Measurements from ENCODE around the gene MRGPRX4.
"Not testable (repeated sequence)": the region's sequence is repeated elsewhere in the genome, so short reads cannot be mapped to it uniquely, and the experiment has no call there.

MRGPRX4 gene

DNA sequence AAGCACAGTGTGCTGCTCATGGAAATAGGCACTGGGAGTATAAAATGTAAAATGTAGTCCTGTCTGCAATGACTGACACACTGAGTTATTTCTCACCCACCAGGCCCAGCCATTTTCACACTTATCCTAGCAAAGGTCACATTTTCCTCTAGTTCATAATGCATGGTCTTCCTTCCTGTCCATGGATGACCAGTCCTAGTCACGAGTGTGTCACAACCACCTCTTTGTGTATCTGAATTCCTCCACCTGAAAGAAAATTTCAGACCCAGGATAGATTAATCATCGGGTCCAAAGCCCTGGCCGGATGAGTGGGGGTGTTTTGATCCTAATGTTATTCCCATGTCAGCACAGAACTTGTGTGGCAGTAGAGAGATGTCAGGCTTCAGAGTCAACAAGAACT is at the start of gene MRGPRX4:
Gene MRGPRX4, plus strand, starts transcription at position 172 of the 400 bp plus-strand sequence. CDS start 420 bp downstream, outside the sequence.
- H3K27me3 ChIP-seq (ENCODE audit: insufficient read depth, low read length) = no peaks in the 10 kb centered on the region
- peaks cover 6% of the 10 kb centered on the region for H3K4me1 ChIP-seq (ENCODE audit: insufficient read depth, low read length, severe bottlenecking)
- no peak within 1 kb of the TSS; the same call in 1 of the 2 replicates for H3K9ac ChIP-seq (ENCODE audit: low read length)
- H3F3A ChIP-seq (ENCODE audit: insufficient read depth, low read length) = no peaks in the 10 kb centered on the region
- H3K4me3 ChIP-seq (ENCODE audit: low read depth, low read length, poor library complexity, severe bottlenecking) = peak within 1 kb of the TSS; percentile 45
- TF ChIP-seq, protein P1, sequence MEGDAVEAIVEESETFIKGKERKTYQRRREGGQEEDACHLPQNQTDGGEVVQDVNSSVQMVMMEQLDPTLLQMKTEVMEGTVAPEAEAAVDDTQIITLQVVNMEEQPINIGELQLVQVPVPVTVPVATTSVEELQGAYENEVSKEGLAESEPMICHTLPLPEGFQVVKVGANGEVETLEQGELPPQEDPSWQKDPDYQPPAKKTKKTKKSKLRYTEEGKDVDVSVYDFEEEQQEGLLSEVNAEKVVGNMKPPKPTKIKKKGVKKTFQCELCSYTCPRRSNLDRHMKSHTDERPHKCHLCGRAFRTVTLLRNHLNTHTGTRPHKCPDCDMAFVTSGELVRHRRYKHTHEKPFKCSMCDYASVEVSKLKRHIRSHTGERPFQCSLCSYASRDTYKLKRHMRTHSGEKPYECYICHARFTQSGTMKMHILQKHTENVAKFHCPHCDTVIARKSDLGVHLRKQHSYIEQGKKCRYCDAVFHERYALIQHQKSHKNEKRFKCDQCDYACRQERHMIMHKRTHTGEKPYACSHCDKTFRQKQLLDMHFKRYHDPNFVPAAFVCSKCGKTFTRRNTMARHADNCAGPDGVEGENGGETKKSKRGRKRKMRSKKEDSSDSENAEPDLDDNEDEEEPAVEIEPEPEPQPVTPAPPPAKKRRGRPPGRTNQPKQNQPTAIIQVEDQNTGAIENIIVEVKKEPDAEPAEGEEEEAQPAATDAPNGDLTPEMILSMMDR (IDR thresholded peaks at IDR 0.05; ENCODE audit: low read length) = no peak
- TF ChIP-seq EZH2 (IDR thresholded peaks at IDR 0.05; ENCODE audit: borderline replicate concordance, low read length) = no peak
- H4K20me1 ChIP-seq (ENCODE audit: insufficient read depth, low read length) = no peaks in the 10 kb centered on the region
- no peaks in the 10 kb centered on the region for H3K79me2 ChIP-seq (ENCODE audit: insufficient read depth, low read length)
- H2AFZ ChIP-seq (ENCODE audit: low read length) = no peak within 1 kb of the TSS
- H3K9me3 ChIP-seq (ENCODE audit: low read length) = no peaks in the 10 kb centered on the region
- H3K27ac ChIP-seq (ENCODE audit: low read depth, low read length, poor library complexity, severe bottlenecking) = no peak within 1 kb of the TSS
- H3K36me3 ChIP-seq (ENCODE audit: insufficient read depth, low read length) = no peaks in the 10 kb centered on the region
- no peaks in the 10 kb centered on the region for H3K9me2 ChIP-seq (ENCODE audit: low read depth, low read length)
- H3K4me2 ChIP-seq (ENCODE audit: low read length) = peak within 1 kb of the TSS; percentile 56

DNA sequence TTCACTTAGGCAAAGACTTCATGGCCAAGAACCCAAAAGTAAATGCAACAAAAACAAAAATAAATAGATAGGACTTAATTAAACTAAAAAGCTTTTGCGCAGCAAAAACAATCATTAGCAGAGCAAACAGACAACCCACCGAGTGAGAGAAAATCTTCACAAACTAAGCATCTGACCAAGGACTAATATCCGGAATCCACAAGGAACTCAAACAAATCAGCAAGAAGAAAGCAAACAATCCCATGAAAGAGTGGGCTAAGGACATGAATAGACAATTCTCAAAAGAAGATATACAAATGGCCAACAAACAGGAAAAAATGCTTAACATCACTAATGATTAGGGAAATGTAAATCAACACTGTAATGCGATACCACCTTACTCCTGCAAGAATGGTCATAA is 41.5 kb upstream of the MRGPRX4 start:
- H2AFZ ChIP-seq (ENCODE audit: low read length); H3F3A ChIP-seq (ENCODE audit: insufficient read depth, low read length); H3K4me2 ChIP-seq (ENCODE audit: low read length); H3K4me1 ChIP-seq (ENCODE audit: insufficient read depth, low read length, severe bottlenecking); H3K27me3 ChIP-seq (ENCODE audit: insufficient read depth, low read length); H3K9ac ChIP-seq (ENCODE audit: low read length); H3K9me2 ChIP-seq (ENCODE audit: low read depth, low read length); H3K36me3 ChIP-seq (ENCODE audit: insufficient read depth, low read length); H3K9me3 ChIP-seq (ENCODE audit: low read length); H3K27ac ChIP-seq (ENCODE audit: low read depth, low read length, poor library complexity, severe bottlenecking); H3K4me3 ChIP-seq (ENCODE audit: low read depth, low read length, poor library complexity, severe bottlenecking); H3K79me2 ChIP-seq (ENCODE audit: insufficient read depth, low read length); H4K20me1 ChIP-seq (ENCODE audit: insufficient read depth, low read length): not testable (repeated sequence)

DNA sequence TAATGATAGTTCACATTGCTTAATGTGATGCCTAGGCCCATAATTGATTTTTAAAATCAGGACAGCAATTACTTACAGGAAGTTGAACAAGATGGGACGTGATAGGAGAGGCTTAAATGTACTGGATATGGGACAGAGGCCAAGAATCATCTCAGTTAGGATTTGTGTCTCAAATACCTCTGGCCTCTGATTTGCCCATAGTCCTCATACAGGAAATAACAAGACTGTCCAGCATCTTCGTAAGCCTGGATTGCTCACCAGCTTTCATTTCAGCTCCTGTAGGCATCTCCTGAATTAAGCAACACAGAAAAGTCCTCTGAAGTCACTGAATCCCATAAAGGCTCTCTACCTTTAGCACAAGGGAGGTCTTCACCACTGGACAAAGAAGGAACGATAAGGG is 40.3 kb upstream of the MRGPRX4 start, which contains the start of gene MRGPRX3:
Gene MRGPRX3, plus strand, starts transcription at position 231 of the 400 bp plus-strand sequence. CDS start 4,632 bp downstream, outside the sequence.
- no peaks in the 10 kb centered on the region for H3K79me2 ChIP-seq (ENCODE audit: insufficient read depth, low read length)
- H3K27ac ChIP-seq (ENCODE audit: low read depth, low read length, poor library complexity, severe bottlenecking) = no peak within 1 kb of the TSS
- no peaks in the 10 kb centered on the region for H3F3A ChIP-seq (ENCODE audit: insufficient read depth, low read length)

DNA sequence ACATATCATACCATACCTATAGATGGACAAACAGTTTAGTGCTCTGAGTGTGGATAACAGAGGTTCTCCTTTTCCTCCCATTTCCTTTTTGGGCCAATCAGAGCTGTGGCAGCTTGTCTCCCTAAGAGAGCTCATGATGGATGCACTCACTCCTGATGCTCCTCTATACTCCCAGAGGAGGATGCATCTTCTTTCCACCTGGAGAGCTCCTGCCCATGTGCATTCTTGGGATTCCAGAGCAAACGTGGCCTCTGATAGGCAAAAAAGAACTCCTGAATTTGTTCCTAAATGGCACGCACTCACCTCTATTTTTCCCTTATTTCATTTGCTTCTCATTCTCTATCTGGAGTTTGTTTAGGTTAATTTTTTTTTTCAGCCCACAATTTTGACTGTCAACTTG is 37.3 kb upstream of the MRGPRX4 start:
- H3F3A ChIP-seq (ENCODE audit: insufficient read depth, low read length) = no peaks in the 10 kb centered on the region
- H3K27ac ChIP-seq (ENCODE audit: low read depth, low read length, poor library complexity, severe bottlenecking) = no peak overlapping the region
- H3K27me3 ChIP-seq (ENCODE audit: insufficient read depth, low read length) = no peaks in the 10 kb centered on the region
- no peaks in the 10 kb centered on the region for H3K4me1 ChIP-seq (ENCODE audit: insufficient read depth, low read length, severe bottlenecking)
- no peaks in the 10 kb centered on the region for H3K9me3 ChIP-seq (ENCODE audit: low read length)
- H3K9ac ChIP-seq (ENCODE audit: low read length) = no peak overlapping the region
- TF ChIP-seq, protein P1 (IDR thresholded peaks at IDR 0.05; ENCODE audit: low read length) = no peak
- no peak for TF ChIP-seq EZH2 (IDR thresholded peaks at IDR 0.05; ENCODE audit: borderline replicate concordance, low read length)
- no peaks in the 10 kb centered on the region for H3K36me3 ChIP-seq (ENCODE audit: insufficient read depth, low read length)
- no peak overlapping the region for H2AFZ ChIP-seq (ENCODE audit: low read length)
- H3K4me2 ChIP-seq (ENCODE audit: low read length) = no peak overlapping the region
- no peaks in the 10 kb centered on the region for H3K79me2 ChIP-seq (ENCODE audit: insufficient read depth, low read length)
- no peaks in the 10 kb centered on the region for H3K9me2 ChIP-seq (ENCODE audit: low read depth, low read length)
- no peaks in the 10 kb centered on the region for H4K20me1 ChIP-seq (ENCODE audit: insufficient read depth, low read length)
- no peak overlapping the region for H3K4me3 ChIP-seq (ENCODE audit: low read depth, low read length, poor library complexity, severe bottlenecking)

More for the DNA sequence above, 40.3 kb upstream of the MRGPRX4 start, which contains the start of gene MRGPRX3:
- H3K36me3 ChIP-seq (ENCODE audit: insufficient read depth, low read length) = no peaks in the 10 kb centered on the region; the same call in 1 of the 2 replicates
- H3K4me1 ChIP-seq (ENCODE audit: insufficient read depth, low read length, severe bottlenecking) = no peaks in the 10 kb centered on the region
- TF ChIP-seq EZH2 (IDR thresholded peaks at IDR 0.05; ENCODE audit: borderline replicate concordance, low read length) = no peak
- TF ChIP-seq, protein P1 (IDR thresholded peaks at IDR 0.05; ENCODE audit: low read length) = no peak
- no peaks in the 10 kb centered on the region for H3K27me3 ChIP-seq (ENCODE audit: insufficient read depth, low read length)
- H4K20me1 ChIP-seq (ENCODE audit: insufficient read depth, low read length) = no peaks in the 10 kb centered on the region
- H3K9me3 ChIP-seq (ENCODE audit: low read length) = no peaks in the 10 kb centered on the region
- H2AFZ ChIP-seq (ENCODE audit: low read length) = no peak within 1 kb of the TSS
- no peaks in the 10 kb centered on the region for H3K9me2 ChIP-seq (ENCODE audit: low read depth, low read length)
- no peak within 1 kb of the TSS for H3K4me2 ChIP-seq (ENCODE audit: low read length)
- H3K4me3 ChIP-seq (ENCODE audit: low read depth, low read length, poor library complexity, severe bottlenecking) = no peak within 1 kb of the TSS
- H3K9ac ChIP-seq (ENCODE audit: low read length) = no peak within 1 kb of the TSS

Measured in OCI-LY1 (cell line).